ENCODE measurements around the gene TLE2. TPM values are rescaled to one million over a fixed set of nuclear protein-coding genes. Genes with fewer than 3 reads are reported as not detected.

The TLE2 gene
- total RNA-seq, 1 experiment from 2014 or later = 3.1 TPM

DNA sequence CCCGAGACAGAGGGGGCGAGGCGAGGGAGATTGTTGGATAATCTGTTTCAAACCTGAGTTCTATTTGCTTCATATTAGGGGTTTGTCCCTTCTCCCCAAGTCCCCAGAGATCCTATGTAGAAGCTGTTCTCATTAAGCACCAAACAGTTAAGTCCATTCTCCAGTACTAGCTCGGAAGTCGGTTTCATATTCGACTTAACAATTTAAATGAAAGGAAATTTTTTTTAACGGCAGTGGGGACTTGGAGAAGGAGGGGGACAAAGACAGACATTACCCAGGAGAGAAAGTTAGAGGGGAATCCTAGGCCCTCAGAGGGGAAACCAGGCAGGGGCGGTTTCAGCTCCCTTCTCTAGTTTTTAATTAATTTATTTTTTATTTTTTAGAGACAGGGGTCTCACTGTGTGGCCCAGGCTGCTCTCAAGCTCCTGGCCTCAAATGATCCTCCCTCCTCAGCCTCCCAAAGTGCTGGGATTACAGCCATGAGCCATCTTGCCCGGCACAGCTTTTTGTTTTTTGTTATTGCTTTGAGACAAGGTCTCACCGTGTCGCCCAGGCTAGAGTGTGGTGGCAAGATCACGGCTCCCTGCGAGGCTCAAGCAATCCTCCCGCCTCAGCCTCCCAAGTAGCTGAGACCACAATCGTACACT, 13.7 kb upstream of the TLE2 start:
- Histone ChIP-seq H2BK12ac (ENCODE audit: insufficient read length, low read depth, low read length) (no peak overlapping the region), H4K8ac (replicated peaks; ENCODE audit: insufficient read length, low read depth, low read length) (no peak overlapping the region), H2BK120ac (ENCODE audit: low read depth, low read length, poor library complexity, severe bottlenecking) (peak overlapping the region; percentile 36), H3K79me1 (ENCODE audit: insufficient read depth, low read depth, low read length, poor library complexity, severe bottlenecking) (no peaks in the 10 kb centered on the region), H4K5ac (ENCODE audit: insufficient read length, low read depth, low read length) (no peak overlapping the region), H3K23ac (ENCODE audit: insufficient read length, low read depth, low read length) (no peak overlapping the region), H3K27me3 (ENCODE audit: insufficient read depth, low read length) (no peaks in the 10 kb centered on the region), H2BK5ac (ENCODE audit: insufficient read length, low read length) (no peak overlapping the region), H3K18ac (ENCODE audit: insufficient read length, low read depth, low read length) (no peak overlapping the region), H2AFZ (ENCODE audit: low read length) (no peak overlapping the region), H2BK15ac (ENCODE audit: low read depth, low read length) (no peak overlapping the region), H3T11ph (ENCODE audit: low read length) (no peak overlapping the region), H3K56ac (ENCODE audit: insufficient read length, low read depth, low read length) (no peak overlapping the region), H3K4me1 (ENCODE audit: insufficient read depth, low read length) (peaks cover 3% of the 10 kb centered on the region; the same call in 1 of the 2 replicates), H4K20me1 (ENCODE audit: control insufficient read depth, insufficient read depth, insufficient read length) (no peaks in the 10 kb centered on the region), H2AK5ac (ENCODE audit: insufficient read length, low read length) (no peak overlapping the region), H3K14ac (ENCODE audit: insufficient read depth, low read length) (no peak overlapping the region), H3K9me3 (ENCODE audit: control insufficient read depth, low read depth, low read length) (no peaks in the 10 kb centered on the region), H3K27ac (ENCODE audit: insufficient read length, low read depth, low read length) (no peak overlapping the region), H2BK20ac (ENCODE audit: low read depth, low read length, poor library complexity, severe bottlenecking) (no peak overlapping the region), H3K4ac (ENCODE audit: low read depth, low read length) (no peak overlapping the region), H3K23me2 (ENCODE audit: insufficient read length, low read depth, low read length, poor library complexity, severe bottlenecking) (peaks cover 9% of the 10 kb centered on the region), H3K9ac (ENCODE audit: extremely low read depth, insufficient read length, low read length) (no peak overlapping the region), H3K4me2 (ENCODE audit: insufficient read depth, insufficient read length, low read length) (peak overlapping the region; percentile 50), H4K91ac (ENCODE audit: insufficient read length, low read depth, low read length) (no peak overlapping the region), H3K79me2 (ENCODE audit: insufficient read depth, low read length) (no peaks in the 10 kb centered on the region)
- no peak for DNase-seq
- TF ChIP-seq, protein P1, sequence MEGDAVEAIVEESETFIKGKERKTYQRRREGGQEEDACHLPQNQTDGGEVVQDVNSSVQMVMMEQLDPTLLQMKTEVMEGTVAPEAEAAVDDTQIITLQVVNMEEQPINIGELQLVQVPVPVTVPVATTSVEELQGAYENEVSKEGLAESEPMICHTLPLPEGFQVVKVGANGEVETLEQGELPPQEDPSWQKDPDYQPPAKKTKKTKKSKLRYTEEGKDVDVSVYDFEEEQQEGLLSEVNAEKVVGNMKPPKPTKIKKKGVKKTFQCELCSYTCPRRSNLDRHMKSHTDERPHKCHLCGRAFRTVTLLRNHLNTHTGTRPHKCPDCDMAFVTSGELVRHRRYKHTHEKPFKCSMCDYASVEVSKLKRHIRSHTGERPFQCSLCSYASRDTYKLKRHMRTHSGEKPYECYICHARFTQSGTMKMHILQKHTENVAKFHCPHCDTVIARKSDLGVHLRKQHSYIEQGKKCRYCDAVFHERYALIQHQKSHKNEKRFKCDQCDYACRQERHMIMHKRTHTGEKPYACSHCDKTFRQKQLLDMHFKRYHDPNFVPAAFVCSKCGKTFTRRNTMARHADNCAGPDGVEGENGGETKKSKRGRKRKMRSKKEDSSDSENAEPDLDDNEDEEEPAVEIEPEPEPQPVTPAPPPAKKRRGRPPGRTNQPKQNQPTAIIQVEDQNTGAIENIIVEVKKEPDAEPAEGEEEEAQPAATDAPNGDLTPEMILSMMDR (conservative IDR thresholded peaks at IDR 0.05) = no peak
- peaks cover 0 to 7% of the 10 kb centered on the region in 2 experiments; a peak in 2 of 5 replicates for H3K9me3 Mint-ChIP-seq
- H3K27ac Mint-ChIP-seq = peak overlapping the region in 1 of 3 experiments; percentile 66; a peak in 2 of 7 replicates
- no peaks in the 10 kb centered on the region for H3K36me3 Mint-ChIP-seq (ENCODE audit: insufficient read depth in 1 of 3, low read depth in 3 of 3)
- H3K4me3 Mint-ChIP-seq = peak overlapping the region; percentile 1 to 59; a peak in 4 of 5 replicates
- peaks cover 69% of the 10 kb centered on the region for H3K27me3 Mint-ChIP-seq (ENCODE audit: low read depth)
- H3K4me1 Mint-ChIP-seq = peaks cover 21 to 40% of the 10 kb centered on the region in 2 experiments
- WGBS (ENCODE audit: extremely low coverage, insufficient read length, low lambda C conversion rate) = no CpG with 5 or more reads among the region's 15 CpGs

Data from H9 (cell line).